ENCODE results near the gene KRT222.

Gene KRT222

GRCh38 chr17:40664582-40665333 is at the start of gene KRT222:
Gene KRT222 (minus strand): TSS chr17:40665177. CDS start chr17:40665099, 78 bp downstream.
- Histone ChIP-seq H3K27me3 (no peaks in the 10 kb centered on the region), H3K4me1 (0 out of 20 replicates have a peak, but pooled peaks cover 0 to 4% (median 0%) of the 10 kb centered on the region in 10 experiments), H3K4me3 (no peak within 1 kb of the TSS), H3K9me3 (replicated peaks in 1 of 11) (no peaks in the 10 kb centered on the region), H3K9ac (no peak within 1 kb of the TSS), H4K20me1 (no peaks in the 10 kb centered on the region), H3K4me2 (no peak within 1 kb of the TSS), H3K27ac (no peak within 1 kb of the TSS), H3K36me3 (no peaks in the 10 kb centered on the region)
- TF ChIP-seq Cebpa-rat (IDR thresholded peaks at IDR 0.05), result no peak

- peaks cover 0 to 4% (median 0%) of the 10 kb centered on the region in 10 experiments; a peak in 2 of 20 replicates for H3K4me1 ChIP-seq
- H3K36me3 ChIP-seq, result no peaks in the 10 kb centered on the region
- no peak overlapping the region for H3K4me2 ChIP-seq
- H3K9ac ChIP-seq, result no peak overlapping the region
- H3K27me3 ChIP-seq, result no peaks in the 10 kb centered on the region
- TF ChIP-seq Cebpa-rat (IDR thresholded peaks at IDR 0.05), result no peak
- H3K9me3 ChIP-seq (replicated peaks in 1 of 11), result peaks cover 0 to 22% (median 3%) of the 10 kb centered on the region in 11 experiments; a peak in 6 of 22 replicates
- H3K4me3 ChIP-seq, result no peak overlapping the region
- no peak overlapping the region for H3K27ac ChIP-seq
- no peaks in the 10 kb centered on the region for H4K20me1 ChIP-seq
Observed at GRCh38 chr17:40714473-40714872, 49.5 kb upstream of the KRT222 start.

- Histone ChIP-seq H3K9ac (peak overlapping the region in 4 of 11 experiments; percentile 3 to 63 (median 44); a peak in 6 of 22 replicates), H3K9me3 (replicated peaks in 1 of 11) (peaks cover 0 to 24% (median 0%) of the 10 kb centered on the region in 11 experiments; a peak in 5 of 22 replicates), H3K27ac (peak overlapping the region in 10 of 11 experiments; percentile 14 to 85 (median 62); a peak in 17 of 22 replicates), H3K36me3 (no peaks in the 10 kb centered on the region), H3K4me2 (peak overlapping the region; percentile 1 to 80 (median 54); a peak in 21 of 22 replicates), H3K4me1 (peaks cover 8 to 34% (median 18%) of the 10 kb centered on the region in 10 experiments; a peak in 18 of 20 replicates), H4K20me1 (no peaks in the 10 kb centered on the region), H3K4me3 (no peak overlapping the region; a peak in 1 of 20 replicates), H3K27me3 (no peaks in the 10 kb centered on the region)
- peak in 3 of 11 experiments; percentile 31 to 61 (median 39); a peak in 2 of 22 replicates for TF ChIP-seq Cebpa-rat (IDR thresholded peaks at IDR 0.05)
Observed at GRCh38 chr17:40707745-40708144, 42.8 kb upstream of the KRT222 start.

GRCh38 chr17:40705584-40705983 is 40.6 kb upstream of the KRT222 start:
- no peaks in the 10 kb centered on the region for H3K36me3 ChIP-seq
- H3K4me2 ChIP-seq, result no peak overlapping the region
- no peak overlapping the region for H3K9ac ChIP-seq
- peaks cover 0 to 24% (median 0%) of the 10 kb centered on the region in 11 experiments; a peak in 5 of 22 replicates for H3K9me3 ChIP-seq (replicated peaks in 1 of 11)
- no peak overlapping the region for H3K27ac ChIP-seq
- no peak overlapping the region for H3K4me3 ChIP-seq
- no peaks in the 10 kb centered on the region for H4K20me1 ChIP-seq
- peaks cover 8 to 34% (median 18%) of the 10 kb centered on the region in 10 experiments; a peak in 18 of 20 replicates for H3K4me1 ChIP-seq
- no peaks in the 10 kb centered on the region for H3K27me3 ChIP-seq
- no peak for TF ChIP-seq Cebpa-rat (IDR thresholded peaks at IDR 0.05)

GRCh38 chr17:40703652-40704051 is 38.7 kb upstream of the KRT222 start, which contains the start of gene KRT24:
Gene KRT24 (minus strand): TSS chr17:40703752. CDS start chr17:40703693, 59 bp downstream.
- no peak within 1 kb of the TSS for H3K4me2 ChIP-seq
- H3K4me3 ChIP-seq, result no peak within 1 kb of the TSS
- no peak within 1 kb of the TSS for H3K9ac ChIP-seq
- no peaks in the 10 kb centered on the region for H4K20me1 ChIP-seq
- H3K27me3 ChIP-seq, result no peaks in the 10 kb centered on the region
- no peak for TF ChIP-seq Cebpa-rat (IDR thresholded peaks at IDR 0.05)
- no peak within 1 kb of the TSS for H3K27ac ChIP-seq
- peaks cover 8 to 22% (median 16%) of the 10 kb centered on the region in 10 experiments; a peak in 18 of 20 replicates for H3K4me1 ChIP-seq
- H3K36me3 ChIP-seq, result no peaks in the 10 kb centered on the region
- peaks cover 0 to 15% (median 0%) of the 10 kb centered on the region in 11 experiments; a peak in 5 of 22 replicates for H3K9me3 ChIP-seq (replicated peaks in 1 of 11)

- Histone ChIP-seq H3K27ac (no peak overlapping the region), H3K4me3 (no peak overlapping the region), H3K9me3 (replicated peaks in 1 of 11) (peaks cover 0 to 6% (median 0%) of the 10 kb centered on the region in 11 experiments; a peak in 5 of 22 replicates), H3K4me1 (peaks cover 0 to 12% (median 2%) of the 10 kb centered on the region in 10 experiments; a peak in 11 of 20 replicates), H3K27me3 (no peaks in the 10 kb centered on the region), H3K4me2 (no peak overlapping the region), H4K20me1 (no peaks in the 10 kb centered on the region), H3K9ac (no peak overlapping the region), H3K36me3 (no peaks in the 10 kb centered on the region)
- TF ChIP-seq Cebpa-rat (IDR thresholded peaks at IDR 0.05), result no peak
Observed at GRCh38 chr17:40702271-40702670, 37.3 kb upstream of the KRT222 start.

GRCh38 chr17:40699853-40700252 is 34.9 kb upstream of the KRT222 start:
- H3K27me3 ChIP-seq, result no peaks in the 10 kb centered on the region
- no peak overlapping the region for H3K4me3 ChIP-seq
- no peaks in the 10 kb centered on the region for H3K9me3 ChIP-seq (replicated peaks in 1 of 11)
- no peak overlapping the region for H3K9ac ChIP-seq
- no peak for TF ChIP-seq Cebpa-rat (IDR thresholded peaks at IDR 0.05)
- H3K4me2 ChIP-seq, result no peak overlapping the region
- H3K27ac ChIP-seq, result no peak overlapping the region
- peaks cover 0 to 9% (median 0%) of the 10 kb centered on the region in 10 experiments; a peak in 1 of 20 replicates for H3K4me1 ChIP-seq
- no peaks in the 10 kb centered on the region for H4K20me1 ChIP-seq
- H3K36me3 ChIP-seq, result no peaks in the 10 kb centered on the region

- Histone ChIP-seq H3K9ac (no peak overlapping the region), H3K36me3 (no peaks in the 10 kb centered on the region), H3K9me3 (replicated peaks in 1 of 11) (no peaks in the 10 kb centered on the region), H3K27me3 (no peaks in the 10 kb centered on the region), H3K4me2 (no peak overlapping the region), H3K4me1 (peaks cover 0 to 9% (median 0%) of the 10 kb centered on the region in 10 experiments; a peak in 1 of 20 replicates), H3K27ac (no peak overlapping the region), H3K4me3 (no peak overlapping the region), H4K20me1 (no peaks in the 10 kb centered on the region)
- TF ChIP-seq Cebpa-rat (IDR thresholded peaks at IDR 0.05), result no peak
Observed at GRCh38 chr17:40699371-40699770, 34.4 kb upstream of the KRT222 start.

GRCh38 chr17:40697297-40697696 is 32.3 kb upstream of the KRT222 start:
- Histone ChIP-seq H3K36me3 (no peaks in the 10 kb centered on the region), H3K27ac (no peak overlapping the region), H3K9me3 (replicated peaks in 1 of 11) (no peaks in the 10 kb centered on the region), H3K9ac (no peak overlapping the region), H3K4me3 (no peak overlapping the region), H3K4me2 (no peak overlapping the region), H4K20me1 (no peaks in the 10 kb centered on the region), H3K27me3 (no peaks in the 10 kb centered on the region), H3K4me1 (peaks cover 0 to 9% (median 0%) of the 10 kb centered on the region in 10 experiments; a peak in 1 of 20 replicates)
- no peak for TF ChIP-seq Cebpa-rat (IDR thresholded peaks at IDR 0.05)

Measured in BLaER1 treated with 17β-estradiol and CSF1 and Interleukin-3, amounts not matched to agents 10 nM and 100 nM (cell line).